Measurements from ENCODE around the gene SECISBP2L.

GRCh38 chr15:49060710-49061495, 14.7 kb upstream of the SECISBP2L start:
- TF ChIP-seq CTCF (IDR thresholded peaks at IDR 0.05) (no peak), POLR2AphosphoS5 (IDR thresholded peaks at IDR 0.05) (no peak)
